Ascending aorta (tissue), 2 donors: Measurements from ENCODE around the gene ERBB3. TPM values are rescaled to one million over a fixed set of nuclear protein-coding genes. Genes with fewer than 3 reads are reported as not detected.
"Not testable (repeated sequence)": the region's sequence is repeated elsewhere in the genome, so short reads cannot be mapped to it uniquely, and the experiment has no call there.

Experiments used
- DNase-seq, 2 donors: peaks; one replicate each; pipeline ENCODE4 v3.0.0-alpha.2; 2019; ENCODE audit warnings: low spot score in 2 of 2
- H3K27ac ChIP-seq, 2 donors: fragments of 200-600 bp; sonication (generic); one replicate each; pipeline ENCODE4 v1.5.1; 2016 to 2017; ENCODE audit warnings: mild to moderate bottlenecking in 1 of 2
- H3K27me3 ChIP-seq: fragments of 200-600 bp; sonication (generic); one replicate; pipeline ENCODE4 v1.5.1; 2017
- H3K36me3 ChIP-seq, 2 donors: fragments of 200-600 bp; sonication (generic); one replicate each; pipeline ENCODE4 v1.5.1; 2016
- H3K4me1 ChIP-seq, 2 donors: fragments of 200-600 bp; sonication (generic); one replicate each; pipeline ENCODE4 v1.5.1; 2016 to 2017; ENCODE audit warnings: mild to moderate bottlenecking in 1 of 2
- H3K4me3 ChIP-seq, 2 donors: fragments of 200-600 bp; sonication (generic); one replicate each; pipeline ENCODE4 v1.5.1; 2016 to 2017; ENCODE audit warnings: mild to moderate bottlenecking in 1 of 2
- H3K9me3 ChIP-seq, 2 donors: fragments of 200-600 bp; sonication (generic); one replicate each; pipeline ENCODE4 v1.5.1; 2016
- intact Hi-C: fragments of 100-400 bp; cut with DNase I; formaldehyde crosslinking; loops from one replicate; pipeline ENCODE4 v1.15.1; 2023
- total RNA-seq: library from RNA; depleted of rRNA; stranded (reverse); fragments of >200 nt; gene quantifications from one replicate; pipeline ENCODE4 v1.1.0, GENCODE V29; 2016
- TF ChIP-seq, protein P1 (sequence below), 3 experiments: fragments of 200-600 bp in 2 of 3; fragments of 450-650 bp in 1 of 3; sonication (generic) in 2 of 3; IDR thresholded peaks; one replicate each; pipeline ENCODE4 v1.5.1; 2016 to 2019; ENCODE audit warnings: antibody characterized with exemption in 3 of 3, mild to moderate bottlenecking in 1 of 3, moderate library complexity in 1 of 3

ERBB3 gene
- total RNA-seq, 1 donor from 2014 or later: 3.2 TPM

DNA sequence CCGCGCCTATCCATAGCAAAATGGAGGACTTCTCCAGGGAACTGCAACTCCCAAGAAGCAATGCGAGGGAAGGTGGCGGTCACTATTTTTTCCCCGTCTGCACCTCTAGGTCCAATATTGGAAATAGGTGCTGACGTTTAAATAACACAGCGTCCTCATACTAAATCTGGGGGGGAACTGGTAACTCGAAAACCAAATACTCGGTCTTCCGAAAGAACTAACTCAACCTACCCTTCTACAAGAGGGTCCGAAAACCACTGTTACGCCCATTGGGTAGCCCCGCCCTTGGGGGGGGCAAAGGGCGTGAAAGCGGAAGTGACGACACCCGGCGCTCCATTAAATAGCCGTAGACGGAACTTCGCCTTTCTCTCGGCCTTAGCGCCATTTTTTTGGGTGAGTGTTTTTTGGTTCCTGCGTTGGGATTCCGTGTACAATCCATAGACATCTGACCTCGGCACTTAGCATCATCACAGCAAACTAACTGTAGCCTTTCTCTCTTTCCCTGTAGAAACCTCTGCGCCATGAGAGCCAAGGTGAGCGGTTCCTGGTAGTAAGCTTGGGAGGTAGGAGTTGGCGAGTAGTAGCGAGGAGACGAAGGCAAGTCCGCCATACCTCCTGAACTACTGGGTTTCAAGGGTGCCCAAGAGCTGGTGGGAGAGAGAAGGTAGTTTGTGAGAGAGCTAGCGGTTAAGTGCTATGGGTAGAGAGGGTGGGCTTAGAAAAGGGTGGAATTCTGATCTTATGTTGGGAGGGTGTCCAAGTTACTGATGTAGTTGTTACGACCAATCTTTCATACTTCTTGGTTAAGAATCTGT, 36.5 kb downstream of the ERBB3 start, which contains the start of gene RPL41:
Gene RPL41, plus strand, starts transcription at position 367 of the 815 bp plus-strand sequence.
- DNase-seq: peak; percentile 69 to 98
- H3K9me3 ChIP-seq: no peaks in the 10 kb centered on the region
- H3K4me1 ChIP-seq: peaks cover 10 to 16% of the 10 kb centered on the region in 2 donors
- H3K27ac ChIP-seq: peak within 1 kb of the TSS; percentile 90 to 94
- H3K4me3 ChIP-seq: peak within 1 kb of the TSS; percentile 75 to 77
- intact Hi-C loops: loop anchor here (1.0 to 5.0 kb wide), 6 partner anchors 12 to 1406 kb away; partner anchors contain the start of genes ATP5F1B, CNPY2, DDIT3 and MBD6
- H3K27me3 ChIP-seq: no peaks in the 10 kb centered on the region
- H3K36me3 ChIP-seq: peaks cover 28 to 32% of the 10 kb centered on the region in 2 donors
- TF ChIP-seq, protein P1, sequence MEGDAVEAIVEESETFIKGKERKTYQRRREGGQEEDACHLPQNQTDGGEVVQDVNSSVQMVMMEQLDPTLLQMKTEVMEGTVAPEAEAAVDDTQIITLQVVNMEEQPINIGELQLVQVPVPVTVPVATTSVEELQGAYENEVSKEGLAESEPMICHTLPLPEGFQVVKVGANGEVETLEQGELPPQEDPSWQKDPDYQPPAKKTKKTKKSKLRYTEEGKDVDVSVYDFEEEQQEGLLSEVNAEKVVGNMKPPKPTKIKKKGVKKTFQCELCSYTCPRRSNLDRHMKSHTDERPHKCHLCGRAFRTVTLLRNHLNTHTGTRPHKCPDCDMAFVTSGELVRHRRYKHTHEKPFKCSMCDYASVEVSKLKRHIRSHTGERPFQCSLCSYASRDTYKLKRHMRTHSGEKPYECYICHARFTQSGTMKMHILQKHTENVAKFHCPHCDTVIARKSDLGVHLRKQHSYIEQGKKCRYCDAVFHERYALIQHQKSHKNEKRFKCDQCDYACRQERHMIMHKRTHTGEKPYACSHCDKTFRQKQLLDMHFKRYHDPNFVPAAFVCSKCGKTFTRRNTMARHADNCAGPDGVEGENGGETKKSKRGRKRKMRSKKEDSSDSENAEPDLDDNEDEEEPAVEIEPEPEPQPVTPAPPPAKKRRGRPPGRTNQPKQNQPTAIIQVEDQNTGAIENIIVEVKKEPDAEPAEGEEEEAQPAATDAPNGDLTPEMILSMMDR (IDR thresholded peaks at IDR 0.05): peak in 1 of 3 experiments; percentile 2

DNA sequence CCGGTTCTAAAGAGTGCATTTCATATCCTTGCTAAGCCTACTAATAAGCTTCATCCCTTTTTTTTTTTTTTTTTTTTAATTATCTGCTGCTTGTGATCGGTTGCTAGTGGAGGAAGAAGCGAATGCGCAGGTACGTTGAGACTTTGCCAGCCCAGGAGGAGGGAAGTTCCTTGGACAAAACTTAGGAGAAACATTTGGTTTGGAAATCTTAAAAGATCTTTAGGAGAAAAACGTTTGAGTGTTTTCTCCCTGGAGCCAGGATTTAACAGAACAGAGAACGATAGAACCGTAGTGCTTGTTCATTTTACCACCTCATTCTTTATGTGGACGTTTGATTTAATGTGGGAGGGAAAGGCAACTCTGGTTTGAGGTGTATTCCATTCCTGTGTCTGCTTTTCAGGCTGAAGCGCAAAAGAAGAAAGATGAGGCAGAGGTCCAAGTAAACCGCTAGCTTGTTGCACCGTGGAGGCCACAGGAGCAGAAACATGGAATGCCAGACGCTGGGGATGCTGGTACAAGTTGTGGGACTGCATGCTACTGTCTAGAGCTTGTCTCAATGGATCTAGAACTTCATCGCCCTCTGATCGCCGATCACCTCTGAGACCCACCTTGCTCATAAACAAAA, 37.2 kb downstream of the ERBB3 start:
- Histone ChIP-seq H3K36me3 (peaks cover 21 to 32% of the 10 kb centered on the region in 2 donors), H3K4me1 (peaks cover 10 to 16% of the 10 kb centered on the region in 2 donors), H3K4me3 (peak overlapping the region; percentile 75 to 77), H3K27ac (peak overlapping the region; percentile 90 to 94)
- not testable (repeated sequence) for DNase-seq, H3K27me3 ChIP-seq, H3K9me3 ChIP-seq
- intact Hi-C loops: loop anchor here (5.0 kb wide), 5 partner anchors 40 to 1405 kb away; partner anchors contain the start of genes ATP5F1B, CNPY2, DDIT3 and MBD6

DNA sequence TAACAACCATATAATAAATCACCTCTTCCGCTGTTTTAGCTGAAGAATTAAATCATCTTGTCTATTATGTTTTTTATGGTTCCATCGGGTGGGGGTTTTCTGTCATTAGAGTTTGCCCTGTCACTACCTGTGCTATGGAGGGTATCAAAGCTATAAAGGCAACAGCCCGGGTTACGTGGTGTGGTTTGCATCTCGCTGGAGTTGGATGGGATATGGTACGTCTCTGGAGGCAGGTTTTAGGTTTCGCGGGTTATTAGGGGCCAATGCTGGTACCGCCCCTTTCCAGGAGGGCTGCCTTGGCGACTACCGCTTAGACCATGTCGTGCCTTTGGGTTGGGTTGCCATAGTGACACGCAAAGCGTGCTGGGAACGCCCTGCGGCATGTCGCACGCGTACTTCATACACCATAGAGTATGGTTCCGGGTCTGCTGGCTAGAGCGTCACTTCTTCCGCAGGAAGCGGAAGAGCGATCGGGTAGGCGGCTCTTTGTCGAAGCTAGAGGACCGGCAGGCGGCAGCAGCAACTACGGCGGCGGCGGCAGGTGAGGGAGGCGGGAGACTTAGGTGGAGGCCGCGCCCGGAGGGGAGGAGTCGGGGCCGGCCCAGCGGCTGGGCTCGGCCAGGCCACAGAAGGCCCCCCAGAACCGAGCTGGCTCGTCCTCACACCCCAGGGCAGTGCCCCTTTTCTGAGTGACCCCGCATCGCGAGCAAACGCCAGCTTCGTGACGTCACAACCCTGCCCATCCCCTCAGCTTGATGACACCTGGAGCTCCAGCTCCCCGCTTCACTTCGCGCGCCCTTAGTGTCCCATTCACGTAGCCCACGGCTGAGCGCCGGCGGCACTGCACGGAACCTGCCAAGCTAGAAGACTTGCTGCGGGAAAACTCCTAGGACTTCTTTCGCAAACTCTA, 38.1 kb downstream of the ERBB3 start, which contains the start of gene ZC3H10:
Gene ZC3H10, plus strand, starts transcription at position 489 of the 910 bp plus-strand sequence. CDS start 2,297 bp downstream, outside the sequence.
- Histone ChIP-seq H3K9me3 (no peaks in the 10 kb centered on the region), H3K4me3 (peak within 1 kb of the TSS; percentile 75 to 77), H3K4me1 (peaks cover 10 to 16% of the 10 kb centered on the region in 2 donors), H3K36me3 (peaks cover 14 to 32% of the 10 kb centered on the region in 2 donors), H3K27ac (peak within 1 kb of the TSS; percentile 94 to 95), H3K27me3 (no peaks in the 10 kb centered on the region)
- intact Hi-C loops: loop anchor here (1.0 to 5.0 kb wide), 8 partner anchors 9 to 1404 kb away; partner anchors contain the start of genes ATP5F1B, CNPY2, DDIT3 and MBD6
- DNase-seq: peak; percentile 98 to 100
- TF ChIP-seq, protein P1 (IDR thresholded peaks at IDR 0.05): peak; percentile 50 to 59 (median 50)

DNA sequence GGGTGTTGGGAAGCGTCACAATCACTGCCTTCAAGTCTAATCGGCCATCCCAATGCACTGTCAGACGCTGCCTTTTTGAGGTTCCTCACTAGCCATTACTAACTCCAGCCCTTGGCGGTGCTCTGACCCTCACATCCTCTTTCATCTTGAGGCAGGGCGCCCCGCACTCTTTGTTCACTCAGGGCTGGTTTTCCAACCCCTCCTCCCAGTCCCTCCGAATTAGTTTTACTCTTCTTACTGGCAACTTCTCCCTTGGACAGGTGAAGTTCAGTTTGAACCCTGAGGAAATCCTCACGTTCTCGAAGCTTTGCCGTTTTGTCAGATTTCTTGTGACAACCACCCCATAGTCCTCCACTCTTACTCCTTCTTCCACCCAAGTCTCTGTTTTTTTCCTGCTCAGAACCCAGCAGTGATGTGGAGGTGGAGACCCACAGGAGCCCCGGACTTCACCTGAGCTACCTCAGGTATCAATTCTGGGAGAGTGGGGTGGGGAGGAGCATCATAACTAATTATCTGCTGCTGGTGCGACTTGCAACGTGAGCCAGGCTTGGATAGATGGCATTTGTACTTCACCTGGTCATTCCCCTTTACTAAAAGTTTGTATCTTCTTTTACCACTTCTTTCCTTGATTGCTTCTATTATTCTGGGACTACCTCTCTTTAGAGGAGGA, 38.9 kb downstream of the ERBB3 start:
- DNase-seq: no peak
- H3K4me1 ChIP-seq: peaks cover 10 to 16% of the 10 kb centered on the region in 2 donors
- no peaks in the 10 kb centered on the region for H3K9me3 ChIP-seq
- H3K27me3 ChIP-seq: no peaks in the 10 kb centered on the region
- peaks cover 13 to 29% of the 10 kb centered on the region in 2 donors for H3K36me3 ChIP-seq
- intact Hi-C loops: loop anchor here (1.0 to 5.0 kb wide), 10 partner anchors 8 to 1403 kb away; partner anchors contain the start of genes ATP5F1B, CNPY2, DDIT3 and MBD6
- H3K27ac ChIP-seq: peak overlapping the region; percentile 94 to 95
- H3K4me3 ChIP-seq: peak overlapping the region; percentile 58 to 77
- TF ChIP-seq, protein P1 (IDR thresholded peaks at IDR 0.05): no peak

DNA sequence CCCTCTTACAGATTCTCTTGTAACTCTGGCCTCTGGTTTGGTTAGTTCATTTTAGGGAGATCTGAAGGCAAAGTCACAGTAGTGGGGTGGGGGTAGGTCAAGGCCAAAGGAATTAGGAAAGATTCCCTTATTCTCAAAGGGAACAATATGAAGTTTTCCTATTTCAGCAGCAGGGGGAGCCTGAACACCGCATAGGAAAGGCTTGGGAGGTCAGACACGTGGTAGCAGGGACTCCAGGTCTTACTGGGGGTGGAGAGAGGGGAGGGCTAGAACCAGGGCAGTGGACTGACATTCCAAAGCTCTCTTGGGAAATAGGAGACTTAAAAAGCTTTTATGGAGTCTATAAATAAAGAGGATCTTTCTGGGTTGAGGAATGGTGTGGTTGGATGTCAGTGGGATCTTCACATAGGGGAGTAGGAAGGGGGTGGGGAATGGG, 39.4 kb downstream of the ERBB3 start:
- Histone ChIP-seq H3K4me1 (peaks cover 10 to 16% of the 10 kb centered on the region in 2 donors), H3K9me3 (no peaks in the 10 kb centered on the region), H3K27me3 (no peaks in the 10 kb centered on the region), H3K4me3 (peak overlapping the region in 1 of 2 donors; percentile 77), H3K27ac (peak overlapping the region; percentile 94 to 95), H3K36me3 (peaks cover 13 to 32% of the 10 kb centered on the region in 2 donors)
- TF ChIP-seq, protein P1 (IDR thresholded peaks at IDR 0.05): peak; percentile 74 to 86 (median 85)
- DNase-seq: peak in 1 of 2 donors; percentile 88
- intact Hi-C loops: loop anchor here (1.0 to 5.0 kb wide), 9 partner anchors 39 to 1403 kb away; partner anchors contain the start of genes ATP5F1B, CNPY2, DDIT3 and MBD6
